SK-N-SH treated with all-trans-retinoic acid at 6 μM for 48 hours (cell line): ENCODE data around the gene THSD4.

Experiments
- CREB5 ChIP-seq: fragments of 250-450 bp; sonication (Bioruptor Pico); IDR thresholded peaks from 2 replicates; pipeline ENCODE4 v1.5.1; 2020; ENCODE audit warnings: low read depth, mild to moderate bottlenecking, moderate library complexity
- TCF4 ChIP-seq: fragments of 250-450 bp; sonication (Bioruptor Pico); IDR thresholded peaks from 2 replicates; pipeline ENCODE4 v1.8.0; 2021; ENCODE audit warnings: mild to moderate bottlenecking, moderate library complexity, borderline replicate concordance
- ZFP30 ChIP-seq: fragments of 450-650 bp; formaldehyde crosslinking; IDR thresholded peaks from 2 replicates; pipeline ENCODE4 v1.5.0; 2022; ENCODE audit warnings: mild to moderate bottlenecking, moderate library complexity
- TF ChIP-seq, protein P1 (sequence below): fragments of 250-450 bp; sonication (Bioruptor Pico); IDR thresholded peaks from 2 replicates; pipeline ENCODE4 v1.8.0; 2021; ENCODE audit warnings: low read depth, mild to moderate bottlenecking, moderate library complexity, borderline replicate concordance
- TF ChIP-seq, protein P2 (sequence below): fragments of 250-450 bp; sonication (Bioruptor Pico); IDR thresholded peaks from 2 replicates; pipeline ENCODE4 v1.8.0; 2020; ENCODE audit warnings: mild to moderate bottlenecking, moderate library complexity, borderline replicate concordance

GRCh38 chr15:71319935-71320334, 204.7 kb downstream of the THSD4 start:
- TF ChIP-seq, protein P1, sequence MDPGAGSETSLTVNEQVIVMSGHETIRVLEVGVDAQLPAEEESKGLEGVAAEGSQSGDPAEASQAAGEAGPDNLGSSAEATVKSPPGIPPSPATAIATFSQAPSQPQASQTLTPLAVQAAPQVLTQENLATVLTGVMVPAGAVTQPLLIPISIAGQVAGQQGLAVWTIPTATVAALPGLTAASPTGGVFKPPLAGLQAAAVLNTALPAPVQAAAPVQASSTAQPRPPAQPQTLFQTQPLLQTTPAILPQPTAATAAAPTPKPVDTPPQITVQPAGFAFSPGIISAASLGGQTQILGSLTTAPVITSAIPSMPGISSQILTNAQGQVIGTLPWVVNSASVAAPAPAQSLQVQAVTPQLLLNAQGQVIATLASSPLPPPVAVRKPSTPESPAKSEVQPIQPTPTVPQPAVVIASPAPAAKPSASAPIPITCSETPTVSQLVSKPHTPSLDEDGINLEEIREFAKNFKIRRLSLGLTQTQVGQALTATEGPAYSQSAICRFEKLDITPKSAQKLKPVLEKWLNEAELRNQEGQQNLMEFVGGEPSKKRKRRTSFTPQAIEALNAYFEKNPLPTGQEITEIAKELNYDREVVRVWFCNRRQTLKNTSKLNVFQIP (CRISPR knock-in tag): no peak
- TF ChIP-seq, protein P2, sequence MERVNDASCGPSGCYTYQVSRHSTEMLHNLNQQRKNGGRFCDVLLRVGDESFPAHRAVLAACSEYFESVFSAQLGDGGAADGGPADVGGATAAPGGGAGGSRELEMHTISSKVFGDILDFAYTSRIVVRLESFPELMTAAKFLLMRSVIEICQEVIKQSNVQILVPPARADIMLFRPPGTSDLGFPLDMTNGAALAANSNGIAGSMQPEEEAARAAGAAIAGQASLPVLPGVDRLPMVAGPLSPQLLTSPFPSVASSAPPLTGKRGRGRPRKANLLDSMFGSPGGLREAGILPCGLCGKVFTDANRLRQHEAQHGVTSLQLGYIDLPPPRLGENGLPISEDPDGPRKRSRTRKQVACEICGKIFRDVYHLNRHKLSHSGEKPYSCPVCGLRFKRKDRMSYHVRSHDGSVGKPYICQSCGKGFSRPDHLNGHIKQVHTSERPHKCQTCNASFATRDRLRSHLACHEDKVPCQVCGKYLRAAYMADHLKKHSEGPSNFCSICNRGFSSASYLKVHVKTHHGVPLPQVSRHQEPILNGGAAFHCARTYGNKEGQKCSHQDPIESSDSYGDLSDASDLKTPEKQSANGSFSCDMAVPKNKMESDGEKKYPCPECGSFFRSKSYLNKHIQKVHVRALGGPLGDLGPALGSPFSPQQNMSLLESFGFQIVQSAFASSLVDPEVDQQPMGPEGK: no peak
- TF ChIP-seq CREB5 (CRISPR knock-in tag) (no peak), ZFP30 (no peak), TCF4 (CRISPR knock-in tag) (no peak)
